HL-60 (cell line): Measurements from ENCODE around the gene CD58.

ENCODE experiments used
- DNase-seq, 2 experiments: peaks; one replicate each; pipeline ENCODE4 v3.0.0-alpha.2; 2010 to 2020; ENCODE audit warnings: low read depth in 1 of 2, low spot score in 1 of 2
- H3K27ac ChIP-seq: fragments of 250-450 bp; sonication (Bioruptor Pico); replicated peaks from 2 replicates; pipeline ENCODE4 v1.5.1; 2020; ENCODE audit warnings: mild to moderate bottlenecking, moderate library complexity
- H3K27me3 ChIP-seq: fragments of 250-450 bp; sonication (Bioruptor Pico); 2 replicates; pipeline ENCODE4 v1.5.1; 2021; ENCODE audit warnings: mild to moderate bottlenecking, moderate library complexity; ENCODE audit not compliant: insufficient read depth, poor library complexity, severe bottlenecking
- H3K4me3 ChIP-seq: replicated peaks from 2 replicates; pipeline ENCODE4 v1.5.1; 2011; ENCODE audit warnings: mild to moderate bottlenecking, control low read depth, low read length; ENCODE audit not compliant: insufficient read depth
- GABPA ChIP-seq: IDR thresholded peaks from 2 replicates; pipeline ENCODE4 v1.6.1; 2012; ENCODE audit warnings: low read depth
- POLR2AphosphoS5 ChIP-seq: IDR thresholded peaks from 2 replicates; pipeline ENCODE4 v1.6.1; 2012; ENCODE audit warnings: low read depth
- SPI1 ChIP-seq: IDR thresholded peaks from 2 replicates; pipeline ENCODE4 v1.6.1; 2012; ENCODE audit warnings: low read depth, mild to moderate bottlenecking, borderline replicate concordance
- TF ChIP-seq, protein P1 (sequence below): IDR thresholded peaks from 2 replicates; pipeline ENCODE4 v1.6.1; 2012; ENCODE audit warnings: low read depth; ENCODE audit not compliant: insufficient replicate concordance
- TF ChIP-seq, protein P2 (sequence below): IDR thresholded peaks from one replicate; pipeline ENCODE4 v1.5.1; 2011; ENCODE audit warnings: low read length, control low read depth, inconsistent platforms; ENCODE audit not compliant: insufficient read depth

Gene CD58

DNA sequence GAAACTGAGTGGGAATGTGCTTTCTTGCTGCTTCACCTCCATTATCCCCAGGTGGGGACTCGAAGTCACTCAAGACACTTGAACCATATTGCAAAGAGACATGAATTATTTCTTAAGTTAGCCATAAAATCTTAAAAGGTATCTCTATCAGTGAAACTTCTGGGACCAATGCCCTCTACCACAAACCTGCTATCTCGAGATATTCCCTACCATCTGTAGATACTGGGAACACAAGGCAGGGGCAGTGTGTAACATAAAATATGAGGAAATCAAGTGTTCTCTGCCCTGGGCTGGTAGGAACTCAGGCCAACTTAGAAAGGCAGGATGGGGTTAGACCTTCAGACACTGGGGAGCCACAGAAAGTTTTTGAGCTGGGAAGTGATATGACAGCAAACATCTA is 1.3 kb upstream of the CD58 start:
- TF ChIP-seq, protein P1, sequence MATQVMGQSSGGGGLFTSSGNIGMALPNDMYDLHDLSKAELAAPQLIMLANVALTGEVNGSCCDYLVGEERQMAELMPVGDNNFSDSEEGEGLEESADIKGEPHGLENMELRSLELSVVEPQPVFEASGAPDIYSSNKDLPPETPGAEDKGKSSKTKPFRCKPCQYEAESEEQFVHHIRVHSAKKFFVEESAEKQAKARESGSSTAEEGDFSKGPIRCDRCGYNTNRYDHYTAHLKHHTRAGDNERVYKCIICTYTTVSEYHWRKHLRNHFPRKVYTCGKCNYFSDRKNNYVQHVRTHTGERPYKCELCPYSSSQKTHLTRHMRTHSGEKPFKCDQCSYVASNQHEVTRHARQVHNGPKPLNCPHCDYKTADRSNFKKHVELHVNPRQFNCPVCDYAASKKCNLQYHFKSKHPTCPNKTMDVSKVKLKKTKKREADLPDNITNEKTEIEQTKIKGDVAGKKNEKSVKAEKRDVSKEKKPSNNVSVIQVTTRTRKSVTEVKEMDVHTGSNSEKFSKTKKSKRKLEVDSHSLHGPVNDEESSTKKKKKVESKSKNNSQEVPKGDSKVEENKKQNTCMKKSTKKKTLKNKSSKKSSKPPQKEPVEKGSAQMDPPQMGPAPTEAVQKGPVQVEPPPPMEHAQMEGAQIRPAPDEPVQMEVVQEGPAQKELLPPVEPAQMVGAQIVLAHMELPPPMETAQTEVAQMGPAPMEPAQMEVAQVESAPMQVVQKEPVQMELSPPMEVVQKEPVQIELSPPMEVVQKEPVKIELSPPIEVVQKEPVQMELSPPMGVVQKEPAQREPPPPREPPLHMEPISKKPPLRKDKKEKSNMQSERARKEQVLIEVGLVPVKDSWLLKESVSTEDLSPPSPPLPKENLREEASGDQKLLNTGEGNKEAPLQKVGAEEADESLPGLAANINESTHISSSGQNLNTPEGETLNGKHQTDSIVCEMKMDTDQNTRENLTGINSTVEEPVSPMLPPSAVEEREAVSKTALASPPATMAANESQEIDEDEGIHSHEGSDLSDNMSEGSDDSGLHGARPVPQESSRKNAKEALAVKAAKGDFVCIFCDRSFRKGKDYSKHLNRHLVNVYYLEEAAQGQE = no peak
- TF ChIP-seq GABPA (no peak), POLR2AphosphoS5 (no peak), SPI1 (no peak)
- TF ChIP-seq, protein P2, sequence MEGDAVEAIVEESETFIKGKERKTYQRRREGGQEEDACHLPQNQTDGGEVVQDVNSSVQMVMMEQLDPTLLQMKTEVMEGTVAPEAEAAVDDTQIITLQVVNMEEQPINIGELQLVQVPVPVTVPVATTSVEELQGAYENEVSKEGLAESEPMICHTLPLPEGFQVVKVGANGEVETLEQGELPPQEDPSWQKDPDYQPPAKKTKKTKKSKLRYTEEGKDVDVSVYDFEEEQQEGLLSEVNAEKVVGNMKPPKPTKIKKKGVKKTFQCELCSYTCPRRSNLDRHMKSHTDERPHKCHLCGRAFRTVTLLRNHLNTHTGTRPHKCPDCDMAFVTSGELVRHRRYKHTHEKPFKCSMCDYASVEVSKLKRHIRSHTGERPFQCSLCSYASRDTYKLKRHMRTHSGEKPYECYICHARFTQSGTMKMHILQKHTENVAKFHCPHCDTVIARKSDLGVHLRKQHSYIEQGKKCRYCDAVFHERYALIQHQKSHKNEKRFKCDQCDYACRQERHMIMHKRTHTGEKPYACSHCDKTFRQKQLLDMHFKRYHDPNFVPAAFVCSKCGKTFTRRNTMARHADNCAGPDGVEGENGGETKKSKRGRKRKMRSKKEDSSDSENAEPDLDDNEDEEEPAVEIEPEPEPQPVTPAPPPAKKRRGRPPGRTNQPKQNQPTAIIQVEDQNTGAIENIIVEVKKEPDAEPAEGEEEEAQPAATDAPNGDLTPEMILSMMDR = no peak
- Histone ChIP-seq H3K4me3 (no peak overlapping the region), H3K27ac (no peak overlapping the region), H3K27me3 (no peaks in the 10 kb centered on the region)
- DNase-seq = no peak

- Histone ChIP-seq H3K27me3 (no peaks in the 10 kb centered on the region), H3K27ac (peak overlapping the region; percentile 91), H3K4me3 (peak overlapping the region; percentile 80)
- no peak for DNase-seq
- TF ChIP-seq SPI1 (no peak), POLR2AphosphoS5 (no peak), GABPA (no peak)
- TF ChIP-seq, protein P1 = no peak
- TF ChIP-seq, protein P2 = no peak
Measured at GRCh38 chr1:116571215-116571919, 541 bp upstream of the CD58 start.

DNA sequence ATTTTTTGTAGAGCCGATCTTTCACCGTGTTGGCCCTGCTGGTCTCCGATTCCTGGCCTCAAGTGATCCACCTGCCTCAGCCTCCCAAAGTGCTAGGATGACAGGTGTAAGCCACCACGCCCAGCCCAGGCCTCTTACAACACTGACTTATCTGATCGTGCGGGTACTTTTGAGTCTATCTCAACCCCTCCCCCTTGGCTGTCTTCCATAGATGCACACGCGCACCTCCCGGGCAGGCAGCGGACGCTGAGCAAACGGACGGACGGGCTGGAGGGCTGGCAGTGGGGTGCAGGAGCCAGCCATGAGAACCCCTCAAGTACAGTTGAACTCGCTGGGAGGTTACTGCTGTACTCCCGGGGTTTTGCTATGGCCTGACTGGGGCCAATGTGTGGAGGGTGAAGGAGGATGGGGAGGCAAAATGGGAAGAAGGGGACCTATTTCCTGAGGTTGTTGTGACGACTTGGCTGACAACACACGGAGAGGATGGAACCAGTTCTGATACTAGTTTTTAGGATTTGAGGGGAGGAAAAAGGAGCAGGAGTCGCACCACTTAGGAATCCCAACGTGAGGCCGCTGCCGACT is 959 bp downstream of the CD58 start:
- no peaks in the 10 kb centered on the region for H3K27me3 ChIP-seq
- H3K4me3 ChIP-seq = peak overlapping the region; percentile 80
- no peak for DNase-seq
- TF ChIP-seq, protein P1 = no peak
- TF ChIP-seq SPI1 (no peak), POLR2AphosphoS5 (no peak), GABPA (no peak)
- TF ChIP-seq, protein P2 = no peak
- H3K27ac ChIP-seq = no peak overlapping the region
